Measurements from ENCODE around the gene BPIFB6. TPM values are rescaled to one million over a fixed set of nuclear protein-coding genes. Genes with fewer than 3 reads are reported as not detected.

BPIFB6 gene
- total RNA-seq, 1 donor from 2014 or later, result not detected

DNA sequence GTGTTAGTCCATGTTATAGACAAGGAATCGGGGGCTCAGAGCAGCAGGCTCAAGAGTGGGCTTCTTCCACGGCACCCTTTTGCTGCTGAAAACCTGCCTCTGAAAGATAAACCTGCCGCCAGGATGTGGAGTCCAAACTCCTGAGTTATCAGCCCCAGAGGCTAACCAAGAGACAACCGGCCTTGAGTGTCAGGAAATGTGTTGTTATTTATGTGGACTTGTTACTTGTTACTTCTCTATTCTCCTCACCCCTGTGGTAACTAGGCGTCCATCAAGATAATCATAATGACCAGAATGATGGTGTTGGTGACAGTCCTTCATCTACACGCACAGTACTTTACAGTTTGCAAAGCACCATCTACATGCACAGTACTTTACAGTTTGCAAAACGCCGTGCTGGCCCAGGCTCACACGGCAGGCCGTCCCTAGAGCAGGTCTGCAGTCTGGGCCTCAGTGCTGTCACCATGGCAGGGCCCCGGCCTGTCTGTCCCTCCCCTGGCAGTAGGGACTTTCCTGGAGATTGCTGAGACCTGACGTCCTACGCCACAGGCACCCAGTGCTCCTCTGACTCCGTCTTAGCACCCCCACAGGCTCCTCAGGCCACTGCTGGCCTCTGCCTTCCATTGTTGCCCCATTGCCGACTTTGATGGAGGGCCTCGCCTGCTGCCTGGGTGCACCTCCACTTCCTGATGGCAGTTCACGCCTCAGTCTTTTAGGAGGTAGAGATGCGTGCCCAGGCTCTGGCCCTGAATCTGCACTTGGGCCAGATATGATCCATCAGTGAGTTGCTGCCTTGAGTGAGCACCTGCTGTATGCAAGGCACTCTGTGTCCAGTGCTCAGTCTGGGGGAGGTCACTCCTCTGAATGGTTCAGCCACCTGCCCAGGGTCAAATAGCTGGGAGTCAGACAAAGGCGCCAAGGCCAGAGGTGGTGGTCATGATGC lies 38.9 kb downstream of the BPIFB6 start:
- DNase-seq (ENCODE audit: low read depth), result no peak
- no peaks in the 10 kb centered on the region for H3K36me3 ChIP-seq (ENCODE audit: control insufficient read depth, insufficient read depth, low read length)
- no peak for TF ChIP-seq CTCF (IDR thresholded peaks at IDR 0.05; ENCODE audit: insufficient read depth, low read length, poor library complexity, severe bottlenecking)
- H3K4me3 ChIP-seq (ENCODE audit: low read depth, low read length), result no peak overlapping the region
- no peaks in the 10 kb centered on the region for H3K27me3 ChIP-seq (ENCODE audit: control insufficient read depth, insufficient read depth, low read length)

GRCh38 chr20:33071198-33071597 lies 39.8 kb downstream of the BPIFB6 start:
- no peak overlapping the region for H3K4me3 ChIP-seq (ENCODE audit: low read depth, low read length)
- DNase-seq (ENCODE audit: low read depth), result no peak
- no peaks in the 10 kb centered on the region for H3K27me3 ChIP-seq (ENCODE audit: control insufficient read depth, insufficient read depth, low read length)
- TF ChIP-seq CTCF (IDR thresholded peaks at IDR 0.05; ENCODE audit: insufficient read depth, low read length, poor library complexity, severe bottlenecking), result no peak
- no peaks in the 10 kb centered on the region for H3K36me3 ChIP-seq (ENCODE audit: control insufficient read depth, insufficient read depth, low read length)

- TF ChIP-seq CTCF (IDR thresholded peaks at IDR 0.05; ENCODE audit: insufficient read depth, low read length, poor library complexity, severe bottlenecking), result no peak
- Histone ChIP-seq H3K27me3 (ENCODE audit: control insufficient read depth, insufficient read depth, low read length) (no peaks in the 10 kb centered on the region), H3K36me3 (ENCODE audit: control insufficient read depth, insufficient read depth, low read length) (no peaks in the 10 kb centered on the region), H3K4me3 (ENCODE audit: low read depth, low read length) (no peak overlapping the region)
- no peak for DNase-seq (ENCODE audit: low read depth)
These were observed 40.9 kb downstream of the BPIFB6 start for GRCh38 chr20:33072362-33072761.

DNA sequence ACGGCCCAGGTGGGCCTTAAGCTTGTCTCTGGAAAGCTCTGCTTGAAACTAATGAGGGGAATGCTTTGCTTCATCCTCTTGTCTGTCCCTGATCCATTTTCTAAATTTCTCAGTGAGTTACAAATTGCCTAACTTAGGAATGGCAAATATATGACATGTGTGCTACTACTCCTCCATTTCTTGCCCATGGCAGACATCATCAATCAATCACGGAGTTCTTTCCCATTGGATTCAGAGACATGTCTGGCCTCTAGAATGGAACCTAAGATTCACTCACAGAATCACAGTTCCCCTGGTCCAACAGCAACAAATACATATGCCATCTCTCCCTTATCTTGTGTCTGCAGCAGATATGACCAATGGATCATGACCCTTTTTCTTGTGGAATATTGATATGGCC lies 41.4 kb downstream of the BPIFB6 start:
- no peak for TF ChIP-seq CTCF (IDR thresholded peaks at IDR 0.05; ENCODE audit: insufficient read depth, low read length, poor library complexity, severe bottlenecking)
- no peaks in the 10 kb centered on the region for H3K27me3 ChIP-seq (ENCODE audit: control insufficient read depth, insufficient read depth, low read length)
- H3K36me3 ChIP-seq (ENCODE audit: control insufficient read depth, insufficient read depth, low read length), result no peaks in the 10 kb centered on the region
- DNase-seq (ENCODE audit: low read depth), result no peak
- no peak overlapping the region for H3K4me3 ChIP-seq (ENCODE audit: low read depth, low read length)

DNA sequence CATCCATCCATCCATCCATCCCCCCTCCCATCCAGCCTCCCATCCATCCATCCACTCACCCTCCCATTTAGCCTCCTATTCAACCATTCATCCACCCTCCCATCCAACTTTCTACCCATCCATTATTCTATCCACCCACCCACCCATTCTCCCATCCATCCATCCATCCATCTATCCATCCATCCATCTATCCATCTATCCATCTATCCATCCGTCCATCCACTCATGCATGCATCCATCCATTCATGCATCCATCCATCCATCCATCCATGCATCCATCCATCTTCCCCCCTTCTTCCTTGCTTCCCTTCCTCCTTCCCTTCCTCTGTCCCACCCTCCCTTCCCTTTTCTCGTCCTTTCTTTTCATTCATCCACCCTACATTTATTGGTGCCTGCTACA lies 43.2 kb downstream of the BPIFB6 start:
- Histone ChIP-seq H3K36me3 (ENCODE audit: control insufficient read depth, insufficient read depth, low read length) (no peaks in the 10 kb centered on the region), H3K4me3 (ENCODE audit: low read depth, low read length) (no peak overlapping the region), H3K27me3 (ENCODE audit: control insufficient read depth, insufficient read depth, low read length) (no peaks in the 10 kb centered on the region)
- no peak for DNase-seq (ENCODE audit: low read depth)
- no peak for TF ChIP-seq CTCF (IDR thresholded peaks at IDR 0.05; ENCODE audit: insufficient read depth, low read length, poor library complexity, severe bottlenecking)

Measured in kidney epithelial cell (primary cell).